Measurements from ENCODE around the gene LINS1.
"Not testable (repeated sequence)": the region's sequence is repeated elsewhere in the genome, so short reads cannot be mapped to it uniquely, and the experiment has no call there.

Gene LINS1

GRCh38 chr15:100598655-100599054 lies 3.3 kb downstream of the LINS1 start:
- no peak for DNase-seq

GRCh38 chr15:100597862-100598261 lies 4.1 kb downstream of the LINS1 start:
- no peak for DNase-seq

- peak; percentile 94 for DNase-seq
Measured at GRCh38 chr15:100596792-100597191, 5.2 kb downstream of the LINS1 start.

- no peak for DNase-seq
Measured at GRCh38 chr15:100595964-100596363, 6.0 kb downstream of the LINS1 start.

GRCh38 chr15:100593431-100593830 lies 8.6 kb downstream of the LINS1 start:
- no peak for DNase-seq

GRCh38 chr15:100592898-100593297 lies 9.1 kb downstream of the LINS1 start:
- DNase-seq: no peak

GRCh38 chr15:100591835-100592234 lies 10.1 kb downstream of the LINS1 start:
- DNase-seq: no peak

- DNase-seq: not testable (repeated sequence)
Measured at GRCh38 chr15:100591163-100591562, 10.8 kb downstream of the LINS1 start.

GRCh38 chr15:100588638-100589242 lies 13.2 kb downstream of the LINS1 start:
- DNase-seq: no peak

- DNase-seq: no peak
Measured at GRCh38 chr15:100580414-100580813, 21.6 kb downstream of the LINS1 start.

GRCh38 chr15:100573526-100573925 lies 28.5 kb downstream of the LINS1 start:
- DNase-seq: no peak

- DNase-seq: no peak
Measured at GRCh38 chr15:100572362-100572983, 29.5 kb downstream of the LINS1 start.

- DNase-seq: no peak
Measured at GRCh38 chr15:100571592-100572167, 30.3 kb downstream of the LINS1 start.

GRCh38 chr15:100570735-100571313 lies 31.2 kb downstream of the LINS1 start:
- no peak for DNase-seq

- no peak for DNase-seq
Measured at GRCh38 chr15:100570275-100570674, 31.7 kb downstream of the LINS1 start.

GRCh38 chr15:100569391-100569790 lies 32.6 kb downstream of the LINS1 start:
- DNase-seq: no peak

- DNase-seq: no peak
Measured at GRCh38 chr15:100566850-100567628, 34.9 kb downstream of the LINS1 start.

GRCh38 chr15:100565591-100565990 lies 36.4 kb downstream of the LINS1 start:
- no peak for DNase-seq

GRCh38 chr15:100560323-100560722 lies 41.7 kb downstream of the LINS1 start:
- DNase-seq: no peak

- no peak for DNase-seq
Measured at GRCh38 chr15:100559330-100559729, 42.7 kb downstream of the LINS1 start.

GRCh38 chr15:100558771-100559254 lies 43.2 kb downstream of the LINS1 start:
- no peak for DNase-seq

GRCh38 chr15:100553468-100553867 lies 48.5 kb downstream of the LINS1 start:
- DNase-seq: no peak

GRCh38 chr15:100547961-100548360 lies 54.0 kb downstream of the LINS1 start:
- no peak for DNase-seq
